ENCODE data around the gene LINC00305.

LINC00305 gene

DNA sequence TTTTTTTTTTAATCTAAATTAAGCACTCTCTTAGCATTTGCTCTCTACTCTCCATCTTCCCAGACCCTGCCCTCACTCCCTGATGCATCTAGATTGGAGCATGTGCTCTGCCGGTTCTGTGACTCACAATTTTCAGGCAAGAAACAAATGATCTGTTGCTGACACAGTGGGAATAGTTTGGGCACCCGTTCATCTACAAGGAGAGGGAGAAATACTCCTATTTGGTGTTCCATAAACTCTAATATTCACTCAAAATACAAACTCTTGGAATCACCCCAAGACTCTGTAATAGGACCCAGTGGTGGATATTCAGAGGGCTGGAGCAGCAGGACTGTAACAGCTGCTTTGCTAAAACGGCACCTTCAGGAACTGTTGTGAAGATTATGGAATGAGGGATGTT lies 37.1 kb upstream of the LINC00305 start:
- TF ChIP-seq TOX (CRISPR knock-in tag; IDR thresholded peaks at IDR 0.05; ENCODE audit: borderline replicate concordance), result no peak
- no peak for TF ChIP-seq BACH2 (CRISPR knock-in tag; IDR thresholded peaks at IDR 0.05; ENCODE audit: borderline replicate concordance)
- TF ChIP-seq, protein P1, sequence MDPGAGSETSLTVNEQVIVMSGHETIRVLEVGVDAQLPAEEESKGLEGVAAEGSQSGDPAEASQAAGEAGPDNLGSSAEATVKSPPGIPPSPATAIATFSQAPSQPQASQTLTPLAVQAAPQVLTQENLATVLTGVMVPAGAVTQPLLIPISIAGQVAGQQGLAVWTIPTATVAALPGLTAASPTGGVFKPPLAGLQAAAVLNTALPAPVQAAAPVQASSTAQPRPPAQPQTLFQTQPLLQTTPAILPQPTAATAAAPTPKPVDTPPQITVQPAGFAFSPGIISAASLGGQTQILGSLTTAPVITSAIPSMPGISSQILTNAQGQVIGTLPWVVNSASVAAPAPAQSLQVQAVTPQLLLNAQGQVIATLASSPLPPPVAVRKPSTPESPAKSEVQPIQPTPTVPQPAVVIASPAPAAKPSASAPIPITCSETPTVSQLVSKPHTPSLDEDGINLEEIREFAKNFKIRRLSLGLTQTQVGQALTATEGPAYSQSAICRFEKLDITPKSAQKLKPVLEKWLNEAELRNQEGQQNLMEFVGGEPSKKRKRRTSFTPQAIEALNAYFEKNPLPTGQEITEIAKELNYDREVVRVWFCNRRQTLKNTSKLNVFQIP (CRISPR knock-in tag; IDR thresholded peaks at IDR 0.05; ENCODE audit: borderline replicate concordance, low read depth), result no peak
- TF ChIP-seq RARB (CRISPR knock-in tag; IDR thresholded peaks at IDR 0.05), result no peak
- no peak for TF ChIP-seq ZC3H10 (CRISPR knock-in tag; IDR thresholded peaks at IDR 0.05)
- TF ChIP-seq PPARA (CRISPR knock-in tag; IDR thresholded peaks at IDR 0.05; ENCODE audit: borderline replicate concordance), result no peak
- no peak for TF ChIP-seq ZNF565 (CRISPR knock-in tag; conservative IDR thresholded peaks at IDR 0.05; ENCODE audit: low read depth)
- no peak for ATAC-seq

DNA sequence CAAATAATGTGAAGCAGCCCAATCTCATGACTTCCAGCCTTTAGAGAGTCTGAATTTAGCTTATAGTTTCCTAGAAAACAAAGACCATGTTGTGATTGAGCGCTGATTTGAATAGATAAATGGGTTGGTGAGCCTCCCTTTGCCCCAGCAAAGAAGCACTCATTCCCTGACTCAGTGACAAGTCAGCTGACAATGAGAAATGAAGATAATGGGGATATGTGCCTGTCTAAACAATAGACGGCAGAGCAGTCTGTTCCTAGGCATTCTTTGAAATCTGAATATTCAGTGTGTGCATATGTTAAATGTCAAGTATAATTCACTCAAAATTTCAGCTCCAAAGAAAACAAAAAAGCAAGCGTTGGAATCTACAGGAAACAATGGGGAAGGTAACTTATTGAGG lies 34.8 kb upstream of the LINC00305 start:
- ATAC-seq, result no peak
- TF ChIP-seq ZNF8 (CRISPR knock-in tag; IDR thresholded peaks at IDR 0.05) (no peak), RARB (CRISPR knock-in tag; IDR thresholded peaks at IDR 0.05) (no peak), SNAI2 (CRISPR knock-in tag; IDR thresholded peaks at IDR 0.05) (no peak), ARNTL (CRISPR knock-in tag; IDR thresholded peaks at IDR 0.05; ENCODE audit: borderline replicate concordance, low read depth) (no peak), TCF4 (CRISPR knock-in tag; IDR thresholded peaks at IDR 0.05; ENCODE audit: borderline replicate concordance) (no peak), PPARA (CRISPR knock-in tag; IDR thresholded peaks at IDR 0.05; ENCODE audit: borderline replicate concordance) (no peak), ZFP3 (CRISPR knock-in tag; IDR thresholded peaks at IDR 0.05) (no peak), ZNF70 (CRISPR knock-in tag; IDR thresholded peaks at IDR 0.05) (no peak), CSDC2 (CRISPR knock-in tag; IDR thresholded peaks at IDR 0.05) (no peak), ZFP30 (CRISPR knock-in tag; IDR thresholded peaks at IDR 0.05) (no peak)
- TF ChIP-seq, protein P1 (CRISPR knock-in tag; IDR thresholded peaks at IDR 0.05; ENCODE audit: borderline replicate concordance, low read depth), result no peak
- TF ChIP-seq, protein P2, sequence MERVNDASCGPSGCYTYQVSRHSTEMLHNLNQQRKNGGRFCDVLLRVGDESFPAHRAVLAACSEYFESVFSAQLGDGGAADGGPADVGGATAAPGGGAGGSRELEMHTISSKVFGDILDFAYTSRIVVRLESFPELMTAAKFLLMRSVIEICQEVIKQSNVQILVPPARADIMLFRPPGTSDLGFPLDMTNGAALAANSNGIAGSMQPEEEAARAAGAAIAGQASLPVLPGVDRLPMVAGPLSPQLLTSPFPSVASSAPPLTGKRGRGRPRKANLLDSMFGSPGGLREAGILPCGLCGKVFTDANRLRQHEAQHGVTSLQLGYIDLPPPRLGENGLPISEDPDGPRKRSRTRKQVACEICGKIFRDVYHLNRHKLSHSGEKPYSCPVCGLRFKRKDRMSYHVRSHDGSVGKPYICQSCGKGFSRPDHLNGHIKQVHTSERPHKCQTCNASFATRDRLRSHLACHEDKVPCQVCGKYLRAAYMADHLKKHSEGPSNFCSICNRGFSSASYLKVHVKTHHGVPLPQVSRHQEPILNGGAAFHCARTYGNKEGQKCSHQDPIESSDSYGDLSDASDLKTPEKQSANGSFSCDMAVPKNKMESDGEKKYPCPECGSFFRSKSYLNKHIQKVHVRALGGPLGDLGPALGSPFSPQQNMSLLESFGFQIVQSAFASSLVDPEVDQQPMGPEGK (CRISPR knock-in tag; IDR thresholded peaks at IDR 0.05; ENCODE audit: borderline replicate concordance), result no peak
- TF ChIP-seq, protein P3, sequence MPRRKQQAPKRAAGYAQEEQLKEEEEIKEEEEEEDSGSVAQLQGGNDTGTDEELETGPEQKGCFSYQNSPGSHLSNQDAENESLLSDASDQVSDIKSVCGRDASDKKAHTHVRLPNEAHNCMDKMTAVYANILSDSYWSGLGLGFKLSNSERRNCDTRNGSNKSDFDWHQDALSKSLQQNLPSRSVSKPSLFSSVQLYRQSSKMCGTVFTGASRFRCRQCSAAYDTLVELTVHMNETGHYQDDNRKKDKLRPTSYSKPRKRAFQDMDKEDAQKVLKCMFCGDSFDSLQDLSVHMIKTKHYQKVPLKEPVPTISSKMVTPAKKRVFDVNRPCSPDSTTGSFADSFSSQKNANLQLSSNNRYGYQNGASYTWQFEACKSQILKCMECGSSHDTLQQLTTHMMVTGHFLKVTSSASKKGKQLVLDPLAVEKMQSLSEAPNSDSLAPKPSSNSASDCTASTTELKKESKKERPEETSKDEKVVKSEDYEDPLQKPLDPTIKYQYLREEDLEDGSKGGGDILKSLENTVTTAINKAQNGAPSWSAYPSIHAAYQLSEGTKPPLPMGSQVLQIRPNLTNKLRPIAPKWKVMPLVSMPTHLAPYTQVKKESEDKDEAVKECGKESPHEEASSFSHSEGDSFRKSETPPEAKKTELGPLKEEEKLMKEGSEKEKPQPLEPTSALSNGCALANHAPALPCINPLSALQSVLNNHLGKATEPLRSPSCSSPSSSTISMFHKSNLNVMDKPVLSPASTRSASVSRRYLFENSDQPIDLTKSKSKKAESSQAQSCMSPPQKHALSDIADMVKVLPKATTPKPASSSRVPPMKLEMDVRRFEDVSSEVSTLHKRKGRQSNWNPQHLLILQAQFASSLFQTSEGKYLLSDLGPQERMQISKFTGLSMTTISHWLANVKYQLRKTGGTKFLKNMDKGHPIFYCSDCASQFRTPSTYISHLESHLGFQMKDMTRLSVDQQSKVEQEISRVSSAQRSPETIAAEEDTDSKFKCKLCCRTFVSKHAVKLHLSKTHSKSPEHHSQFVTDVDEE (CRISPR knock-in tag; IDR thresholded peaks at IDR 0.05), result no peak

DNA sequence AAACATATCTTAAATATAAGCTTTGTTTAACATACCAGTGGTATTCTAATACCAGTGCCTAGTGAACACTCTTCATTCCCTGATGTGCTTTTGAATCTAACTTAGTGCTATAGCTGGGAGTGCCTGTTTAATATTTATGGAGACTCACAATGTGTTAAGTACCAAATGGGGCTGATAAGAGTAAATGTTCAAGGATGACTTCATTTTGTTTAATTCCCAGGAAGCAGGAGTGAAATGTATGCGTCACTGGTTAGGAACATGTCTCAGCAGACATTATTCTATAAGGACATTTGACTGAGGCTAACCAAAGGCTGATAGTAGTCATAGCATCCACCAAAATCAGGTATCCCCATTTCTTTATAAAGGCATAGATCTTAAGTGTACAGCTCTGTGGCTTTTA lies 31.7 kb upstream of the LINC00305 start:
- ATAC-seq, result no peak
- TF ChIP-seq GLIS3 (CRISPR knock-in tag; IDR thresholded peaks at IDR 0.05), result no peak

DNA sequence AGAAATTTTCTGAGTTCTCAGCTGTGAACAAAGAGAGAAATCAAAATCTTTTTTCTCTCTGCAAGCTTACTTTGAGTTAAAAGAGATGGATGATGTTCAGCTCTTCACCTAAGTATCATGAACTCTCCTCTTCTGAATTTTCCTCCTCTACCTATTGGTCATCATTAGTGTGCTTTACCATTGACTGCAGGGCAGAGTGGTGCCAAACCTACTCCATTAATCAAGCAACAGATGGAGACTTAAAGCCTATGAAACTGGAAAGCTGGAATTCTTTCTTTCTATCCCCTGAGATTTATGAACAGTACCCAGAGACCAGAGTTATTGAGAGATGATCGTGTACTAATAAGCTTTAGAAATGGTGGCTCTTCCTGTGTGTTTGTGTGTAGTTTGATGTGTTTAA lies 31.3 kb upstream of the LINC00305 start:
- ATAC-seq, result no peak
- TF ChIP-seq ZFP3 (CRISPR knock-in tag; IDR thresholded peaks at IDR 0.05) (no peak), ZNF70 (CRISPR knock-in tag; IDR thresholded peaks at IDR 0.05) (no peak), TCF4 (CRISPR knock-in tag; IDR thresholded peaks at IDR 0.05; ENCODE audit: borderline replicate concordance) (no peak), SNAI2 (CRISPR knock-in tag; IDR thresholded peaks at IDR 0.05) (no peak)
- TF ChIP-seq, protein P1 (CRISPR knock-in tag; IDR thresholded peaks at IDR 0.05; ENCODE audit: borderline replicate concordance, low read depth), result no peak
- TF ChIP-seq, protein P2 (CRISPR knock-in tag; IDR thresholded peaks at IDR 0.05; ENCODE audit: borderline replicate concordance), result no peak
- TF ChIP-seq, protein P4, sequence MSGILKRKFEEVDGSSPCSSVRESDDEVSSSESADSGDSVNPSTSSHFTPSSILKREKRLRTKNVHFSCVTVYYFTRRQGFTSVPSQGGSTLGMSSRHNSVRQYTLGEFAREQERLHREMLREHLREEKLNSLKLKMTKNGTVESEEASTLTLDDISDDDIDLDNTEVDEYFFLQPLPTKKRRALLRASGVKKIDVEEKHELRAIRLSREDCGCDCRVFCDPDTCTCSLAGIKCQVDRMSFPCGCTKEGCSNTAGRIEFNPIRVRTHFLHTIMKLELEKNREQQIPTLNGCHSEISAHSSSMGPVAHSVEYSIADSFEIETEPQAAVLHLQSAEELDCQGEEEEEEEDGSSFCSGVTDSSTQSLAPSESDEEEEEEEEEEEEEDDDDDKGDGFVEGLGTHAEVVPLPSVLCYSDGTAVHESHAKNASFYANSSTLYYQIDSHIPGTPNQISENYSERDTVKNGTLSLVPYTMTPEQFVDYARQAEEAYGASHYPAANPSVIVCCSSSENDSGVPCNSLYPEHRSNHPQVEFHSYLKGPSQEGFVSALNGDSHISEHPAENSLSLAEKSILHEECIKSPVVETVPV (CRISPR knock-in tag; IDR thresholded peaks at IDR 0.05), result no peak
- TF ChIP-seq, protein P3 (CRISPR knock-in tag; IDR thresholded peaks at IDR 0.05), result no peak
